SK-N-SH treated with all-trans-retinoic acid at 6 μM for 48 hours (cell line): ENCODE measurements around the gene TRIM39.

ENCODE experiments used
- ARNTL ChIP-seq: fragments of 450-650 bp; formaldehyde crosslinking; IDR thresholded peaks from 2 replicates; pipeline ENCODE4 v1.5.0; 2020; ENCODE audit warnings: low read depth, mild to moderate bottlenecking, moderate library complexity, borderline replicate concordance
- BACH2 ChIP-seq: fragments of 250-450 bp; sonication (Bioruptor Pico); IDR thresholded peaks from 2 replicates; pipeline ENCODE4 v1.9.0; 2021; ENCODE audit warnings: mild to moderate bottlenecking, borderline replicate concordance
- CSDC2 ChIP-seq: fragments of 250-450 bp; sonication (Bioruptor Pico); IDR thresholded peaks from 2 replicates; pipeline ENCODE4 v1.5.0; 2020; ENCODE audit warnings: mild to moderate bottlenecking, moderate library complexity
- ZC3H10 ChIP-seq: fragments of 250-450 bp; sonication (Bioruptor Pico); IDR thresholded peaks from 2 replicates; pipeline ENCODE4 v1.5.1; 2021; ENCODE audit warnings: mild to moderate bottlenecking, moderate library complexity
- ZFP30 ChIP-seq: fragments of 450-650 bp; formaldehyde crosslinking; IDR thresholded peaks from 2 replicates; pipeline ENCODE4 v1.5.0; 2022; ENCODE audit warnings: mild to moderate bottlenecking, moderate library complexity
- ZNF8 ChIP-seq: fragments of 450-650 bp; formaldehyde crosslinking; IDR thresholded peaks from 2 replicates; pipeline ENCODE4 v1.5.0; 2020; ENCODE audit warnings: mild to moderate bottlenecking, moderate library complexity
- TF ChIP-seq, protein P1 (sequence below): fragments of 250-450 bp; sonication (Bioruptor Pico); IDR thresholded peaks from 2 replicates; pipeline ENCODE4 v1.5.0; 2020; ENCODE audit warnings: mild to moderate bottlenecking, moderate library complexity
- TF ChIP-seq, protein P2 (sequence below): fragments of 250-450 bp; sonication (Bioruptor Pico); IDR thresholded peaks from 2 replicates; pipeline ENCODE4 v1.5.1; 2020; ENCODE audit warnings: low read depth, mild to moderate bottlenecking, moderate library complexity

DNA sequence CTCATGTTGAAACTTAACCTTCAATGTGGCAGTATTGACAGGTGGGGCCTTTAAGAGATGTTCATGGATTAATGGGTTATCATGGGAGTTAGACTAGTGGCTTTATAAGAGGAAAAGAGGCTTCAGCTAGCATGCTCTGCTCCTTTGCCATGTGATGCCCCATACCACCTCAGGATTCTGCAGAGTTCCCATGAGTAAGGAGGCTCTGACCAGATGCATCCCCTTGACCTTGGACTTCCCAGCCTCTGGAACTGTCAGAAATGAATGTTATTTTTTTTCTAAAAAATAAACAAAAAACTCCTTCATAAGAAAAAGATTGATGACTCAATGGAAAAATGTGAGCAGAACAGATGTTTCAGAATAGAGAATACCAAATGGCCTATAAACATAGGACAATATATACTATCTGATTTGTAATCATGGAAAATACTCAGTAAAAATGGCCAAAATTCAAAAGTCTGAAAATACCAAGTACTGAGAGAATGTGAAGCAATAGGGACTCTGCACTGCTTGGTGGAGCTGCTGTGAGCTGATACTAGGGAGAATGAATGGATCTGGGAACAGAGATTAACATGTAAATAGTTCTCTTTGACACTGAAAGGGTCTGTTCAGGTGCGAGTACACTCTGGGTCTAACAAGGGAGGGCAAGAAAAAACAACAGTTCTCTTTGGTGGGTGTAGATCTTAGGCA lies 7.4 kb upstream of the TRIM39 start:
- TF ChIP-seq ZC3H10 (CRISPR knock-in tag) (no peak), ARNTL (CRISPR knock-in tag) (no peak), BACH2 (no peak), ZNF8 (CRISPR knock-in tag) (no peak), CSDC2 (no peak), ZFP30 (CRISPR knock-in tag) (no peak)
- TF ChIP-seq, protein P1, sequence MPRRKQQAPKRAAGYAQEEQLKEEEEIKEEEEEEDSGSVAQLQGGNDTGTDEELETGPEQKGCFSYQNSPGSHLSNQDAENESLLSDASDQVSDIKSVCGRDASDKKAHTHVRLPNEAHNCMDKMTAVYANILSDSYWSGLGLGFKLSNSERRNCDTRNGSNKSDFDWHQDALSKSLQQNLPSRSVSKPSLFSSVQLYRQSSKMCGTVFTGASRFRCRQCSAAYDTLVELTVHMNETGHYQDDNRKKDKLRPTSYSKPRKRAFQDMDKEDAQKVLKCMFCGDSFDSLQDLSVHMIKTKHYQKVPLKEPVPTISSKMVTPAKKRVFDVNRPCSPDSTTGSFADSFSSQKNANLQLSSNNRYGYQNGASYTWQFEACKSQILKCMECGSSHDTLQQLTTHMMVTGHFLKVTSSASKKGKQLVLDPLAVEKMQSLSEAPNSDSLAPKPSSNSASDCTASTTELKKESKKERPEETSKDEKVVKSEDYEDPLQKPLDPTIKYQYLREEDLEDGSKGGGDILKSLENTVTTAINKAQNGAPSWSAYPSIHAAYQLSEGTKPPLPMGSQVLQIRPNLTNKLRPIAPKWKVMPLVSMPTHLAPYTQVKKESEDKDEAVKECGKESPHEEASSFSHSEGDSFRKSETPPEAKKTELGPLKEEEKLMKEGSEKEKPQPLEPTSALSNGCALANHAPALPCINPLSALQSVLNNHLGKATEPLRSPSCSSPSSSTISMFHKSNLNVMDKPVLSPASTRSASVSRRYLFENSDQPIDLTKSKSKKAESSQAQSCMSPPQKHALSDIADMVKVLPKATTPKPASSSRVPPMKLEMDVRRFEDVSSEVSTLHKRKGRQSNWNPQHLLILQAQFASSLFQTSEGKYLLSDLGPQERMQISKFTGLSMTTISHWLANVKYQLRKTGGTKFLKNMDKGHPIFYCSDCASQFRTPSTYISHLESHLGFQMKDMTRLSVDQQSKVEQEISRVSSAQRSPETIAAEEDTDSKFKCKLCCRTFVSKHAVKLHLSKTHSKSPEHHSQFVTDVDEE (CRISPR knock-in tag), result no peak
- TF ChIP-seq, protein P2, sequence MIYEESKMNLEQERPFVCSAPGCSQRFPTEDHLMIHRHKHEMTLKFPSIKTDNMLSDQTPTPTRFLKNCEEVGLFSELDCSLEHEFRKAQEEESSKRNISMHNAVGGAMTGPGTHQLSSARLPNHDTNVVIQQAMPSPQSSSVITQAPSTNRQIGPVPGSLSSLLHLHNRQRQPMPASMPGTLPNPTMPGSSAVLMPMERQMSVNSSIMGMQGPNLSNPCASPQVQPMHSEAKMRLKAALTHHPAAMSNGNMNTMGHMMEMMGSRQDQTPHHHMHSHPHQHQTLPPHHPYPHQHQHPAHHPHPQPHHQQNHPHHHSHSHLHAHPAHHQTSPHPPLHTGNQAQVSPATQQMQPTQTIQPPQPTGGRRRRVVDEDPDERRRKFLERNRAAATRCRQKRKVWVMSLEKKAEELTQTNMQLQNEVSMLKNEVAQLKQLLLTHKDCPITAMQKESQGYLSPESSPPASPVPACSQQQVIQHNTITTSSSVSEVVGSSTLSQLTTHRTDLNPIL, result no peak
